Loucy (cell line): ENCODE data around the gene DPF1.
A peak's percentile ranks its signal among the peaks of the same experiment; 100 is the strongest.

Source experiments
- H2AFZ ChIP-seq: fragments of 200-600 bp; sonication (generic); 2 replicates; pipeline ENCODE4 v1.6.0; 2016; ENCODE audit warnings: antibody characterized with exemption, mild to moderate bottlenecking, low read length, moderate library complexity
- H3F3A ChIP-seq: fragments of 200-600 bp; 2 replicates; pipeline ENCODE4 v1.6.0; 2016; ENCODE audit warnings: antibody characterized with exemption, low read depth, mild to moderate bottlenecking
- H3K27me3 ChIP-seq: fragments of 200-600 bp; sonication (generic); 2 replicates; pipeline ENCODE4 v1.6.1; 2014; ENCODE audit warnings: low read length, mild to moderate bottlenecking; ENCODE audit not compliant: insufficient read depth, poor library complexity, severe bottlenecking
- H3K36me3 ChIP-seq: fragments of 200-600 bp; sonication (generic); 2 replicates; pipeline ENCODE4 v1.6.1; 2016; ENCODE audit warnings: low read length; ENCODE audit not compliant: insufficient read depth
- H3K4me1 ChIP-seq: fragments of 200-600 bp; sonication (generic); 2 replicates; pipeline ENCODE4 v1.5.1; 2014; ENCODE audit warnings: low read length, mild to moderate bottlenecking; ENCODE audit not compliant: insufficient read depth, poor library complexity, severe bottlenecking
- H3K4me2 ChIP-seq: fragments of 200-600 bp; sonication (generic); 2 replicates; pipeline ENCODE4 v1.6.0; 2014; ENCODE audit warnings: antibody characterized with exemption, low read length, low read depth, mild to moderate bottlenecking; ENCODE audit not compliant: poor library complexity, severe bottlenecking
- H3K4me3 ChIP-seq: fragments of 200-600 bp; sonication (generic); 2 replicates; pipeline ENCODE4 v1.5.1; 2014; ENCODE audit warnings: low read length, mild to moderate bottlenecking, mixed read lengths; ENCODE audit not compliant: poor library complexity, severe bottlenecking
- H3K79me2 ChIP-seq: fragments of 200-600 bp; sonication (generic); 2 replicates; pipeline ENCODE4 v1.6.1; 2014; ENCODE audit warnings: low read length; ENCODE audit not compliant: insufficient read depth
- H3K9ac ChIP-seq: fragments of 200-600 bp; sonication (generic); 2 replicates; pipeline ENCODE4 v1.6.0; 2014; ENCODE audit warnings: mild to moderate bottlenecking, low read depth, low read length, moderate library complexity; ENCODE audit not compliant: poor library complexity, severe bottlenecking
- H3K9me2 ChIP-seq: fragments of 200-600 bp; sonication (generic); replicated peaks from 2 replicates; pipeline ENCODE4 v1.6.1; 2016; ENCODE audit warnings: low read depth, low read length, mixed read lengths
- H3K9me3 ChIP-seq: fragments of 200-600 bp; sonication (generic); 2 replicates; pipeline ENCODE4 v1.6.1; 2014; ENCODE audit warnings: mild to moderate bottlenecking, antibody characterized with exemption, low read length, low read depth; ENCODE audit not compliant: insufficient read depth
- H4K20me1 ChIP-seq: fragments of 200-600 bp; sonication (generic); 2 replicates; pipeline ENCODE4 v1.6.0; 2014; ENCODE audit warnings: antibody characterized with exemption, low read length, mild to moderate bottlenecking; ENCODE audit not compliant: insufficient read depth, poor library complexity, severe bottlenecking
- CTCF ChIP-seq: fragments of 200-600 bp; sonication (generic); conservative IDR thresholded peaks from 2 replicates; pipeline ENCODE4 v1.5.1; 2014; ENCODE audit warnings: mild to moderate bottlenecking, antibody characterized with exemption, low read length
- EZH2phosphoT487 ChIP-seq: fragments of 200-600 bp; IDR thresholded peaks from 2 replicates; pipeline ENCODE4 v1.6.1; 2018; ENCODE audit warnings: antibody characterized with exemption, mild to moderate bottlenecking, moderate library complexity, borderline replicate concordance

Gene DPF1

GRCh38 chr19:38223617-38224013 lies 407 bp downstream of the DPF1 start:
- no peaks in the 10 kb centered on the region for H3K36me3 ChIP-seq

GRCh38 chr19:38223119-38223523 lies 901 bp downstream of the DPF1 start:
- Histone ChIP-seq H3K9ac (peak overlapping the region; percentile 72), H3K4me2 (peak overlapping the region; percentile 76), H3K9me2 (no peaks in the 10 kb centered on the region), H2AFZ (no peak overlapping the region), H3K4me3 (peak overlapping the region; percentile 84), H3K79me2 (no peaks in the 10 kb centered on the region), H3K36me3 (no peaks in the 10 kb centered on the region), H4K20me1 (no peaks in the 10 kb centered on the region), H3F3A (no peaks in the 10 kb centered on the region), H3K27me3 (no peaks in the 10 kb centered on the region), H3K4me1 (peaks cover 11% of the 10 kb centered on the region), H3K9me3 (no peaks in the 10 kb centered on the region)
- no peak for TF ChIP-seq CTCF
- no peak for TF ChIP-seq EZH2phosphoT487

More at GRCh38 chr19:38223617-38224013, 407 bp downstream of the DPF1 start:
- Histone ChIP-seq H3K4me3 (peak overlapping the region; percentile 84), H3K27me3 (no peaks in the 10 kb centered on the region), H3K9me2 (no peaks in the 10 kb centered on the region), H3K9me3 (no peaks in the 10 kb centered on the region), H3F3A (no peaks in the 10 kb centered on the region), H3K79me2 (no peaks in the 10 kb centered on the region), H4K20me1 (no peaks in the 10 kb centered on the region), H2AFZ (peak overlapping the region; percentile 87), H3K9ac (peak overlapping the region; percentile 72), H3K4me2 (peak overlapping the region; percentile 76), H3K4me1 (peaks cover 11% of the 10 kb centered on the region)
- TF ChIP-seq EZH2phosphoT487, result no peak
- TF ChIP-seq CTCF, result no peak

- Histone ChIP-seq H3K36me3 (no peaks in the 10 kb centered on the region), H4K20me1 (no peaks in the 10 kb centered on the region), H3K79me2 (no peaks in the 10 kb centered on the region), H3K9ac (no peak overlapping the region), H3K9me3 (no peaks in the 10 kb centered on the region), H3K4me2 (no peak overlapping the region), H3K4me1 (peaks cover 11% of the 10 kb centered on the region), H3K9me2 (no peaks in the 10 kb centered on the region), H3F3A (no peaks in the 10 kb centered on the region), H2AFZ (no peak overlapping the region), H3K27me3 (no peaks in the 10 kb centered on the region), H3K4me3 (no peak overlapping the region)
- TF ChIP-seq CTCF (no peak), EZH2phosphoT487 (no peak)
Observed at GRCh38 chr19:38221919-38222830, 1.8 kb downstream of the DPF1 start.
